Motor neuron (in vitro differentiated cells): ENCODE data around the gene EEIG2. TPM values are rescaled to one million over a fixed set of nuclear protein-coding genes. Genes with fewer than 3 reads are reported as not detected.
A peak's percentile ranks its signal among the peaks of the same experiment; 100 is the strongest.
"Not testable (repeated sequence)": the region's sequence is repeated elsewhere in the genome, so short reads cannot be mapped to it uniquely, and the experiment has no call there.

Experiments used
- ATAC-seq, 8 experiments: fragments of 200-7000 bp; cut with Tn5 transposase; replicated peaks in 6 of 8; 2 replicates each; pipeline ENCODE4 v1.8.0; 2021; ENCODE audit warnings: mild to moderate bottlenecking in 8 of 8, moderate library complexity in 8 of 8
- H3K27ac ChIP-seq, 2 donors: fragments of 250-450 bp; sonication (Bioruptor Pico); 2 replicates each; pipeline ENCODE4 v1.9.0; 2021; ENCODE audit warnings: antibody characterized with exemption in 2 of 2, mild to moderate bottlenecking in 2 of 2, moderate library complexity in 1 of 2
- H3K4me1 ChIP-seq, 2 donors: fragments of 250-450 bp; sonication (Bioruptor Pico); replicated peaks in 1 of 2; 2 replicates each; pipeline ENCODE4 v1.6.1; 2021; ENCODE audit warnings: antibody characterized with exemption in 2 of 2, mild to moderate bottlenecking in 2 of 2, moderate library complexity in 1 of 2
- H3K4me3 ChIP-seq, 5 donors: fragments of 250-450 bp; sonication (Bioruptor Pico); 2 replicates each; pipeline ENCODE4 v1.9.0; 2021; ENCODE audit warnings: antibody characterized with exemption in 5 of 5, mild to moderate bottlenecking in 5 of 5, moderate library complexity in 4 of 5
- WGBS, 10 experiments: fragments of 450-650 bp; shearing (Covaris generic); methylation state at CpG; one replicate each; pipeline ENCODE4 v1.0.0; 2022; 5-methylcytosine and 5-hydroxymethylcytosine counted together
- in situ Hi-C, 9 experiments: fragments of 400-800 bp; cut with MboI; loops; one replicate each; pipeline ENCODE4 v1.15.0; 2021; ENCODE audit warnings: low sequenced_read_pairs in 9 of 9, low pct_unique_long_range_greater_than_20kb in 2 of 9; ENCODE audit not compliant: unreplicated experiment in 9 of 9
- total RNA-seq, 8 experiments: library from RNA; unstranded; fragments of 300-600 nt; gene quantifications; 2 replicates each; pipeline versions ENCODE4 v1.2.3 to v1.2.4, GENCODE V29; 2022

EEIG2 gene
- total RNA-seq, 8 experiments from 2014 or later = 0.49 to 36.7 (median 20.4) TPM

- H3K27ac ChIP-seq = no peak overlapping the region
- in situ Hi-C loops = no loop called here
- no peak overlapping the region for H3K4me3 ChIP-seq
- no peak for ATAC-seq
- no peaks in the 10 kb centered on the region for H3K4me1 ChIP-seq
- WGBS, 10 experiments = 60 to 100% (median 72%) methylated on average over 2 to 4 of the region's 4 CpGs; no CpG with 5 or more reads in 4 of the 10 experiments
These were observed 27.2 kb upstream of the EEIG2 start for GRCh38 chr1:108532730-108533129.

GRCh38 chr1:108533351-108534083, 26.4 kb upstream of the EEIG2 start:
- ATAC-seq = peak in 2 of 8 experiments; percentile 14 to 43
- H3K4me3 ChIP-seq = no peak overlapping the region
- in situ Hi-C loops = no loop called here
- no peaks in the 10 kb centered on the region for H3K4me1 ChIP-seq
- no peak overlapping the region for H3K27ac ChIP-seq
- 31 to 74% (median 49%) methylated on average over 3 to 10 of the region's 10 CpGs; no CpG with 5 or more reads in 1 of the 10 experiments for WGBS, 10 experiments

- ATAC-seq = no peak
These were observed 25.1 kb upstream of the EEIG2 start for GRCh38 chr1:108534759-108535158.

GRCh38 chr1:108535315-108535897, 24.5 kb upstream of the EEIG2 start:
- 0 to 100% (median 80%) methylated on average over 1 of the region's 6 CpGs; no CpG with 5 or more reads in 4 of the 10 experiments for WGBS, 10 experiments
- H3K4me1 ChIP-seq, H3K4me3 ChIP-seq, H3K27ac ChIP-seq, in situ Hi-C loops, ATAC-seq: not testable (repeated sequence)

More at GRCh38 chr1:108534759-108535158, 25.1 kb upstream of the EEIG2 start:
- H3K4me1 ChIP-seq = no peaks in the 10 kb centered on the region
- H3K4me3 ChIP-seq = no peak overlapping the region
- in situ Hi-C loops = no loop called here
- H3K27ac ChIP-seq = no peak overlapping the region
- WGBS, 10 experiments = 65 to 100% (median 96%) methylated on average over 2 to 3 of the region's 3 CpGs; no CpG with 5 or more reads in 2 of the 10 experiments

- in situ Hi-C loops, H3K4me1 ChIP-seq, H3K27ac ChIP-seq, H3K4me3 ChIP-seq, ATAC-seq: not testable (repeated sequence)
- WGBS, 10 experiments = 100% methylated on average over 1 to 4 of the region's 27 CpGs; no CpG with 5 or more reads in 8 of the 10 experiments
These were observed 23.9 kb upstream of the EEIG2 start for GRCh38 chr1:108536021-108536420.

GRCh38 chr1:108536791-108537190, 23.1 kb upstream of the EEIG2 start:
- peak in 1 of 8 experiments; percentile 23 for ATAC-seq
- WGBS, 10 experiments = 20 to 100% (median 87%) methylated on average over 1 of the region's 4 CpGs; no CpG with 5 or more reads in 3 of the 10 experiments
- H3K27ac ChIP-seq, H3K4me3 ChIP-seq, H3K4me1 ChIP-seq, in situ Hi-C loops: not testable (repeated sequence)

GRCh38 chr1:108537976-108538375, 21.9 kb upstream of the EEIG2 start:
- peak in 3 of 8 experiments; percentile 39 to 96 (median 96) for ATAC-seq
- Histone ChIP-seq H3K27ac (no peak overlapping the region), H3K4me3 (no peak overlapping the region), H3K4me1 (no peaks in the 10 kb centered on the region)
- in situ Hi-C loops = no loop called here
- WGBS, 10 experiments = 0 to 63% (median 6%) methylated on average over 1 of the region's 1 CpG; no CpG with 5 or more reads in 1 of the 10 experiments

- in situ Hi-C loops = no loop called here
- H3K4me3 ChIP-seq = no peak overlapping the region
- H3K4me1 ChIP-seq = no peaks in the 10 kb centered on the region
- no peak overlapping the region for H3K27ac ChIP-seq
- 83 to 100% (median 96%) methylated on average over 1 of the region's 1 CpG; no CpG with 5 or more reads in 2 of the 10 experiments for WGBS, 10 experiments
- ATAC-seq = no peak
These were observed 18.9 kb upstream of the EEIG2 start for GRCh38 chr1:108540977-108541376.

- no peak overlapping the region for H3K27ac ChIP-seq
- in situ Hi-C loops = no loop called here
- no peak for ATAC-seq
- H3K4me1 ChIP-seq = no peaks in the 10 kb centered on the region
- 3 to 93% (median 73%) methylated on average over 1 to 2 of the region's 2 CpGs; no CpG with 5 or more reads in 1 of the 10 experiments for WGBS, 10 experiments
- H3K4me3 ChIP-seq = no peak overlapping the region
These were observed 18.0 kb upstream of the EEIG2 start for GRCh38 chr1:108541861-108542260.

GRCh38 chr1:108547493-108547892, 12.4 kb upstream of the EEIG2 start:
- 60 to 100% (median 67%) methylated on average over 1 of the region's 4 CpGs; no CpG with 5 or more reads in 7 of the 10 experiments for WGBS, 10 experiments
- ATAC-seq, in situ Hi-C loops, H3K4me3 ChIP-seq, H3K27ac ChIP-seq: not testable (repeated sequence)
- peaks cover 6 to 11% of the 10 kb centered on the region in 2 donors for H3K4me1 ChIP-seq

- peak in 2 of 8 experiments; percentile 31 to 79 for ATAC-seq
- peaks cover 6 to 11% of the 10 kb centered on the region in 2 donors for H3K4me1 ChIP-seq
- 38 to 100% (median 58%) methylated on average over 2 of the region's 2 CpGs; no CpG with 5 or more reads in 3 of the 10 experiments for WGBS, 10 experiments
- in situ Hi-C loops = no loop called here
- H3K27ac ChIP-seq = no peak overlapping the region
- H3K4me3 ChIP-seq = no peak overlapping the region
These were observed 8.6 kb upstream of the EEIG2 start for GRCh38 chr1:108551137-108551862.

- in situ Hi-C loops = no loop called here
- Histone ChIP-seq H3K4me1 (peaks cover under 1 to 6% of the 10 kb centered on the region in 2 donors), H3K4me3 (no peak overlapping the region), H3K27ac (no peak overlapping the region)
- 36 to 91% (median 80%) methylated on average over 1 to 4 of the region's 4 CpGs; no CpG with 5 or more reads in 3 of the 10 experiments for whole genome bisulfite sequencing, 10 experiments
- ATAC-seq = no peak
These were observed 6.0 kb upstream of the EEIG2 start for GRCh38 chr1:108553905-108554304.
